Spleen (tissue), 11 donors: ENCODE measurements around the gene SGSH. TPM values are rescaled to one million over a fixed set of nuclear protein-coding genes. Genes with fewer than 3 reads are reported as not detected.

ENCODE experiments used
- DNase-seq: peaks from one replicate; pipeline ENCODE4 v3.0.0-alpha.2; 2020
- H3K27ac ChIP-seq, 8 donors: fragments of 200-600 bp; sonication (generic) in 7 of 8; 1 replicate in 4 of 8; 2 replicates in 4 of 8; pipeline versions ENCODE4 v1.5.0 to v1.8.0; 2016 to 2021; ENCODE audit warnings: inconsistent platforms in 4 of 8, mild to moderate bottlenecking in 4 of 8, moderate library complexity in 1 of 8
- H3K27me3 ChIP-seq, 7 donors: fragments of 200-600 bp; sonication (generic) in 6 of 7; replicated peaks in 1 of 7; 1 replicate in 4 of 7; 2 replicates in 3 of 7; pipeline versions ENCODE4 v1.5.0 to v1.8.0; 2016 to 2021; ENCODE audit warnings: inconsistent platforms in 3 of 7, mild to moderate bottlenecking in 1 of 7
- H3K36me3 ChIP-seq, 6 donors: fragments of 200-600 bp; sonication (generic) in 5 of 6; 1 replicate in 4 of 6; 2 replicates in 2 of 6; pipeline versions ENCODE4 v1.5.0 to v1.8.0; 2016 to 2021; ENCODE audit warnings: inconsistent platforms in 2 of 6
- H3K4me1 ChIP-seq, 6 donors: fragments of 200-600 bp; sonication (generic) in 5 of 6; 1 replicate in 3 of 6; 2 replicates in 3 of 6; pipeline versions ENCODE4 v1.5.0 to v1.8.0; 2016 to 2021; ENCODE audit warnings: inconsistent platforms in 3 of 6
- H3K4me3 ChIP-seq, 8 donors: fragments of 200-600 bp; sonication (generic) in 7 of 8; 1 replicate in 4 of 8; 2 replicates in 4 of 8; pipeline versions ENCODE4 v1.5.0 to v1.8.0; 2016 to 2021; ENCODE audit warnings: inconsistent platforms in 4 of 8, mild to moderate bottlenecking in 4 of 8, moderate library complexity in 2 of 8
- H3K9me3 ChIP-seq, 8 donors: fragments of 200-600 bp; sonication (generic) in 7 of 8; 1 replicate in 4 of 8; 2 replicates in 4 of 8; pipeline versions ENCODE4 v1.5.0 to v1.8.0; 2016 to 2021; ENCODE audit warnings: inconsistent platforms in 4 of 8
- POLR2A ChIP-seq, 3 donors: fragments of 450-650 bp; IDR thresholded peaks; one replicate each; pipeline ENCODE4 v1.5.1; 2017; ENCODE audit warnings: antibody characterized with exemption in 3 of 3, mild to moderate bottlenecking in 1 of 3
- POLR2AphosphoS5 ChIP-seq, 3 donors: sonication (generic); formaldehyde crosslinking; IDR thresholded peaks; one replicate each; pipeline ENCODE4 v1.5.1; 2017; ENCODE audit warnings: antibody characterized with exemption in 3 of 3
- WGBS, 5 donors: extraction: QIAGEN DNeasy Blood & Tissue Kit in 3 of 5; methylation state at CpG; one replicate each; pipeline versions ENCODE4 v1.1.5 to v1.1.7; 2013 to 2018; 5-methylcytosine and 5-hydroxymethylcytosine counted together
- intact Hi-C: fragments of 100-400 bp; cut with DNase I; formaldehyde crosslinking; loops from one replicate; pipeline ENCODE4 v1.15.0; 2023; ENCODE audit warnings: low total_unique reads
- polyA plus RNA-seq, 3 donors: library from polyadenylated mRNA; stranded (reverse); fragments of 200-250 nt; gene quantifications; one replicate each; pipeline ENCODE4 v1.2.1, GENCODE V29; 2013
- total RNA-seq, 7 donors: library from RNA; depleted of rRNA in 3 of 7; stranded (reverse); fragments of >200 nt in 3 of 7; fragmentation: NEBNext Ultra II Directional in 4 of 7; extraction: Animal tissue kit (Norgen Biotek cat#: 25700) in 4 of 7; gene quantifications; one replicate each; pipeline versions ENCODE4 v1.1.0 to v1.2.1, GENCODE V29; 2016 to 2021
- TF ChIP-seq, protein P1 (sequence below), 11 experiments: fragments of 200-600 bp in 7 of 11; fragments of 450-650 bp in 4 of 11; sonication (generic) in 4 of 11; IDR thresholded peaks in 8 of 11; conservative IDR thresholded peaks in 3 of 11; 1 replicate in 7 of 11; 2 replicates in 4 of 11; pipeline versions ENCODE4 v1.4.0 to v1.8.0; 2016 to 2021; ENCODE audit warnings: antibody characterized with exemption in 11 of 11, inconsistent platforms in 4 of 11, mild to moderate bottlenecking in 1 of 11
- donor health status: healthy with polysubstance abuse.
- donor health status: DM: no; HTN: no; CAD: no; lungs with moderate emphysema.
- donor health status: DM: no; HTN: no; CAD: no.
- donor health status: Bipolar disorder and iron deficiency.
- donor health status: healthy.
- donor health status: DM: no; HTN: no; CAD: no.
- donor health status: DM: yes; HTN: yes; CAD: no.

SGSH gene
- total and polyA plus RNA-seq, 10 donors: 23.6 to 137 (median 90.3) TPM

DNA sequence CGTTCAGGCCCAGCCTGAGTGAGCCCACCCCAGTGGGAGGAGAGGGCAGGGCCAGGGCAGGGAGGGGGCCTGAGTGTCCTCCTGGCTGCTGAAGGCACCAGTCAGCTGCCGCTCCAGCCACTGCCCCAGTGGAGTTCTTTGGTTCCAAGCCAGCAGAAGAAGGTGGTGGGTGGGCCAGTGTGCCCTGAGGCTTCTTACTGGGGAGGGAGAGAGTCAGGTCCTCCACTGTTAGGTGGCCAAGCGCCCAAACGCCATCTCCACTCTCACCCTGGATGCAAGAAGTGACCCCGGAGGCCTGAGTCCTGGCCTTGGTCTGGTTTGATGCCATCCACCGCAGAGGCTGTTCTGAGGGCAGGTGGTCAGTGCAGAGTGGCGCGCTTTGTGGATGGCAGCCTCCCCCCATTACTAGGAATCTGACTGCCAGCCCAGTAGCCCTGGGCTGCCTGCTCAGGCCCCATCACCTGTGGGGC is 42.7 kb upstream of the SGSH start:
- no peak for DNase-seq
- intact Hi-C loops: no loop called here
- peaks cover 0 to 36% (median 12%) of the 10 kb centered on the region in 6 donors for H3K36me3 ChIP-seq
- WGBS, 5 donors: 75 to 81% (median 79%) methylated on average over 5 to 8 of the region's 8 CpGs; no CpG with 5 or more reads in 1 of the 5 donors
- peak overlapping the region in 7 of 8 donors; percentile 75 to 95 (median 89) for H3K4me3 ChIP-seq
- no peaks in the 10 kb centered on the region for H3K27me3 ChIP-seq
- H3K9me3 ChIP-seq: no peaks in the 10 kb centered on the region
- peaks cover 32 to 90% (median 82%) of the 10 kb centered on the region in 6 donors for H3K4me1 ChIP-seq
- peak overlapping the region; percentile 49 to 100 (median 99) for H3K27ac ChIP-seq
- TF ChIP-seq, protein P1, sequence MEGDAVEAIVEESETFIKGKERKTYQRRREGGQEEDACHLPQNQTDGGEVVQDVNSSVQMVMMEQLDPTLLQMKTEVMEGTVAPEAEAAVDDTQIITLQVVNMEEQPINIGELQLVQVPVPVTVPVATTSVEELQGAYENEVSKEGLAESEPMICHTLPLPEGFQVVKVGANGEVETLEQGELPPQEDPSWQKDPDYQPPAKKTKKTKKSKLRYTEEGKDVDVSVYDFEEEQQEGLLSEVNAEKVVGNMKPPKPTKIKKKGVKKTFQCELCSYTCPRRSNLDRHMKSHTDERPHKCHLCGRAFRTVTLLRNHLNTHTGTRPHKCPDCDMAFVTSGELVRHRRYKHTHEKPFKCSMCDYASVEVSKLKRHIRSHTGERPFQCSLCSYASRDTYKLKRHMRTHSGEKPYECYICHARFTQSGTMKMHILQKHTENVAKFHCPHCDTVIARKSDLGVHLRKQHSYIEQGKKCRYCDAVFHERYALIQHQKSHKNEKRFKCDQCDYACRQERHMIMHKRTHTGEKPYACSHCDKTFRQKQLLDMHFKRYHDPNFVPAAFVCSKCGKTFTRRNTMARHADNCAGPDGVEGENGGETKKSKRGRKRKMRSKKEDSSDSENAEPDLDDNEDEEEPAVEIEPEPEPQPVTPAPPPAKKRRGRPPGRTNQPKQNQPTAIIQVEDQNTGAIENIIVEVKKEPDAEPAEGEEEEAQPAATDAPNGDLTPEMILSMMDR (IDR thresholded peaks at IDR 0.05 in 8 of 11, conservative IDR thresholded peaks at IDR 0.05 in 3 of 11): no peak
- TF ChIP-seq POLR2A (IDR thresholded peaks at IDR 0.05): no peak
- no peak for TF ChIP-seq POLR2AphosphoS5 (IDR thresholded peaks at IDR 0.05)

DNA sequence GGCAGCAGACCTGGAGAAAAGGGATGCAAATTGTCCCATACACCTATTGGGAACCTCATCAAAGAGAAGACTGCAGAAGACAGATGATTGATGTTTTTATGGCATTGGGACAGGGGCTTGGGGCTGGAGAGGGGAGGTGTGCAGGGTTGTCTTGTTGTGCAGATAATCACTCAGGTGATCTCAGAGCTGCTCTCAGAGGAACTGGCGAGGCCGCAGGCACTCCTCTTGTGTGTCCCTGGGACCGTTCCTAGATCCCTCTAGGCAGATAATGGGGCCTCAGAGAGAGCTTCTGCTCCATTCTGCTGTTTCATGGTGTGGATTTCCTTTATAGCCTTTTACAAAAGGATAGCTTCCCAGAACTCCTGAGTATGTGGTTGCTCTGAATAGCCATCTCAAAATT is 42.2 kb upstream of the SGSH start:
- H3K9me3 ChIP-seq: no peaks in the 10 kb centered on the region
- TF ChIP-seq POLR2AphosphoS5 (IDR thresholded peaks at IDR 0.05): no peak
- TF ChIP-seq, protein P1 (IDR thresholded peaks at IDR 0.05 in 8 of 11, conservative IDR thresholded peaks at IDR 0.05 in 3 of 11): no peak
- no peak for TF ChIP-seq POLR2A (IDR thresholded peaks at IDR 0.05)
- H3K27me3 ChIP-seq: no peaks in the 10 kb centered on the region
- H3K4me3 ChIP-seq: peak overlapping the region in 7 of 8 donors; percentile 77 to 99 (median 95)
- peaks cover 32 to 85% (median 77%) of the 10 kb centered on the region in 6 donors for H3K4me1 ChIP-seq
- peaks cover 0 to 31% (median 9%) of the 10 kb centered on the region in 6 donors for H3K36me3 ChIP-seq
- no peak for DNase-seq
- peak overlapping the region; percentile 97 to 100 (median 99) for H3K27ac ChIP-seq
- intact Hi-C loops: no loop called here
- WGBS, 5 donors: 40 to 63% (median 47%) methylated on average over 3 of the region's 3 CpGs

DNA sequence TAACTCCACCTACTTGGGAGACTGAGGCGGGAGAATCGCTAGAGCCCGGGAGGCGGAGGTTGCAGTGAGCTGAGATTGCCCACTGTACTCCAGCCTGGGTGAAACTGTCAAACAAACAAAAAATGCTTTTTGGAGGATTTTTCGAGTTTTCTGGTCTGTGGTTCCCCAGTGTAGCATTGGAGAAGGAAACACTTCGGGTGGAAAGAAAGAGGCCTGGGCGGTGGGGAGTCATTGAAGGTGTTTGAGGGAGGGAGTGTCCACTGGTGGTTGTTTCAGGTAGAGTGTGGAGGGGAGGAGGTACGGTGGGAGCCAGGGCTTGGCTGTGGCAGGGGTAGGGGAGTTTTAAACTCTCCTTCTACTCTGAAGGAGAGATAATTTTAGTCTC is 41.8 kb upstream of the SGSH start:
- Histone ChIP-seq H3K27ac (peak overlapping the region; percentile 97 to 100 (median 99)), H3K4me1 (peaks cover 32 to 81% (median 73%) of the 10 kb centered on the region in 6 donors), H3K4me3 (peak overlapping the region; percentile 78 to 99 (median 95)), H3K27me3 (no peaks in the 10 kb centered on the region), H3K9me3 (no peaks in the 10 kb centered on the region), H3K36me3 (peaks cover 0 to 27% (median 6%) of the 10 kb centered on the region in 6 donors)
- DNase-seq: no peak
- TF ChIP-seq POLR2AphosphoS5 (IDR thresholded peaks at IDR 0.05) (no peak), POLR2A (IDR thresholded peaks at IDR 0.05) (no peak)
- TF ChIP-seq, protein P1 (IDR thresholded peaks at IDR 0.05 in 8 of 11, conservative IDR thresholded peaks at IDR 0.05 in 3 of 11): no peak
- intact Hi-C loops: no loop called here
- WGBS, 5 donors: 30 to 44% (median 39%) methylated on average over 8 of the region's 8 CpGs

DNA sequence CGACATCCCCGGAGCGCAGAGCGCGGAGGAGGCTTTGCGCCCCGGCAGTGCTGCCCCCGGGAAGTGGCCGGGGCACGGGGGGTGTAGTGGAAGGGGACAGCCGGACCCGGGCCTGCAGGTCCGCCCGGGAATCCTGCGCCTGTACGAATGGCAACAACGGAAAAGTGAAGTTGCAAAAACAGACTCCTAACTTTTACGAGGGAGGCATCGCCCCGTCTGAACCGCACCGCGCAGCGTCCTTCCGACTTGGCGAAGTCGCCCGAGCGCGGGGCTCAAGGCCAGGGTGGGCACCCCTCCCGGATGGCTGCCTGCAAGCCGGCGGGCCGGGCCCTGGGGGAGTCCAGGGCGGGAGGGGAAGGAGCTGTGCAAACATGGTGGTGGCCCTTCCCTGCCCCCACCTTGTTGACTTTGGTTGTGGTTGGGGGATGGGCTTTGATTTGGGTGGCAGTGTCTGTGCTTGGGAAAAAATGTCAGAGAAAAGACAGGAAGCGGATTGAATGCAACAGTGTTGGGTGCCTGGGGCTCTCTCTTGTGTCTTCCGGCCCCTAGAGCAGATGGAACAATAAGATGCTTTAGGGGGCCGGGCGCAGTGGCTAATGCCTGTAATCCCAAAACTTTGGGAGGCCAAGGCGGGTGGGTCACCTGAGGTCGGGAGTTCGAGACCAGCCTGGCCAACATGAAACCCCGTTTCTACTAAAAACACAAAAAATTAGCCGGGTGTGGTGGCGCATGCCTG is 41.2 kb upstream of the SGSH start:
- peaks cover 0 to 21% (median 4%) of the 10 kb centered on the region in 6 donors for H3K36me3 ChIP-seq
- H3K4me1 ChIP-seq: peaks cover 30 to 75% (median 67%) of the 10 kb centered on the region in 6 donors
- H3K9me3 ChIP-seq: no peaks in the 10 kb centered on the region
- TF ChIP-seq, protein P1 (IDR thresholded peaks at IDR 0.05 in 8 of 11, conservative IDR thresholded peaks at IDR 0.05 in 3 of 11): peak in 1 of 11 experiments; percentile 16
- TF ChIP-seq POLR2AphosphoS5 (IDR thresholded peaks at IDR 0.05) (peak; percentile 20 to 68 (median 58)), POLR2A (IDR thresholded peaks at IDR 0.05) (no peak)
- intact Hi-C loops: no loop called here
- DNase-seq: peak; percentile 94
- H3K4me3 ChIP-seq: peak overlapping the region; percentile 78 to 99 (median 95)
- no peaks in the 10 kb centered on the region for H3K27me3 ChIP-seq
- 1 to 5% (median 3%) methylated on average over 34 to 45 of the region's 45 CpGs for WGBS, 5 donors
- H3K27ac ChIP-seq: peak overlapping the region; percentile 97 to 100 (median 99)
